Suppressor macrophage (primary cell): ENCODE measurements around the gene SOST.
"Not testable (repeated sequence)": the region's sequence is repeated elsewhere in the genome, so short reads cannot be mapped to it uniquely, and the experiment has no call there.

ENCODE experiments used
- DNase-seq, 4 experiments: peaks; one replicate each; pipeline ENCODE4 v3.0.0-alpha.2; 2020 to 2022
- total RNA-seq, 17 experiments: gene quantifications; one replicate each; lab custom pipeline; 2026; ENCODE audit warnings: mixed read lengths in 6 of 17, inconsistent platforms in 3 of 17; lab: John Stamatoyannopoulos, UW

Gene SOST
- total RNA-seq: 0 to 1.1 (median 0) reads per million in 17 experiments

GRCh38 chr17:43758497-43759174 is at the start of gene SOST:
SOST (minus strand) TSS chr17:43758791; CDS start chr17:43758741, 50 bp downstream.
- DNase-seq: no peak

GRCh38 chr17:43808076-43808475 is 49.5 kb upstream of the SOST start:
- peak; percentile 22 to 65 (median 58) for DNase-seq

GRCh38 chr17:43805117-43805516 is 46.5 kb upstream of the SOST start:
- no peak for DNase-seq

- no peak for DNase-seq
Measured at GRCh38 chr17:43803758-43804157, 45.2 kb upstream of the SOST start.

GRCh38 chr17:43801844-43802243 is 43.3 kb upstream of the SOST start:
- no peak for DNase-seq

GRCh38 chr17:43800736-43801135 is 42.1 kb upstream of the SOST start:
- no peak for DNase-seq

GRCh38 chr17:43799047-43799446 is 40.5 kb upstream of the SOST start:
- DNase-seq: no peak

- not testable (repeated sequence) for DNase-seq
Measured at GRCh38 chr17:43798024-43798423, 39.4 kb upstream of the SOST start.

GRCh38 chr17:43792668-43793067 is 34.1 kb upstream of the SOST start:
- not testable (repeated sequence) for DNase-seq

GRCh38 chr17:43791589-43791988 is 33.0 kb upstream of the SOST start:
- DNase-seq: no peak

GRCh38 chr17:43790311-43790940 is 31.8 kb upstream of the SOST start:
- no peak for DNase-seq

GRCh38 chr17:43789482-43789881 is 30.9 kb upstream of the SOST start:
- no peak for DNase-seq

- peak in 2 of 4 experiments; percentile 15 to 65 for DNase-seq
Measured at GRCh38 chr17:43788540-43788939, 29.9 kb upstream of the SOST start.

GRCh38 chr17:43787728-43788127 is 29.1 kb upstream of the SOST start:
- DNase-seq: peak; percentile 49 to 76 (median 60)

GRCh38 chr17:43784628-43785101 is 26.1 kb upstream of the SOST start:
- peak; percentile 15 to 54 (median 37) for DNase-seq

GRCh38 chr17:43784068-43784467 is 25.5 kb upstream of the SOST start:
- DNase-seq: peak in 2 of 4 experiments; percentile 35 to 41

GRCh38 chr17:43782913-43783680 is 24.5 kb upstream of the SOST start:
- peak in 3 of 4 experiments; percentile 20 to 46 (median 37) for DNase-seq

GRCh38 chr17:43780135-43780534 is 21.5 kb upstream of the SOST start, which contains the start of gene CFAP97D1:
CFAP97D1 (plus strand) TSS chr17:43780435; CDS start chr17:43780463, 28 bp downstream.
- peak in 3 of 4 experiments; percentile 18 to 25 (median 21) for DNase-seq

- DNase-seq: peak; percentile 71 to 87 (median 82)
Measured at GRCh38 chr17:43779145-43780125, 20.8 kb upstream of the SOST start.

- DNase-seq: peak; percentile 89 to 95 (median 93)
Measured at GRCh38 chr17:43778337-43779144, 19.9 kb upstream of the SOST start, which contains the start of gene DUSP3. DUSP3 (minus strand) TSS chr17:43778977; CDS start chr17:43778924, 53 bp downstream.
